ENCODE measurements around the gene PTPN21.

The PTPN21 gene

GRCh38 chr14:88515499-88516221 is 39.1 kb downstream of the PTPN21 start:
- TF ChIP-seq CTCF (IDR thresholded peaks at IDR 0.05; ENCODE audit: insufficient read depth, low read depth, low read length, missing control alignments) = no peak
- DNase-seq (ENCODE audit: low read depth) = no peak
- no peak overlapping the region for H3K4me3 ChIP-seq (ENCODE audit: low read depth, low read length)

GRCh38 chr14:88507208-88507607 is 47.6 kb downstream of the PTPN21 start:
- H3K4me3 ChIP-seq (ENCODE audit: low read depth, low read length) = no peak overlapping the region
- DNase-seq (ENCODE audit: low read depth) = no peak
- TF ChIP-seq CTCF (IDR thresholded peaks at IDR 0.05; ENCODE audit: insufficient read depth, low read depth, low read length, missing control alignments) = no peak

GRCh38 chr14:88505621-88506020 is 49.2 kb downstream of the PTPN21 start:
- DNase-seq (ENCODE audit: low read depth) = no peak
- TF ChIP-seq CTCF (IDR thresholded peaks at IDR 0.05; ENCODE audit: insufficient read depth, low read depth, low read length, missing control alignments) = no peak
- H3K4me3 ChIP-seq (ENCODE audit: low read depth, low read length) = no peak overlapping the region

GRCh38 chr14:88504602-88505001 is 50.2 kb downstream of the PTPN21 start:
- DNase-seq (ENCODE audit: low read depth) = no peak
- no peak for TF ChIP-seq CTCF (IDR thresholded peaks at IDR 0.05; ENCODE audit: insufficient read depth, low read depth, low read length, missing control alignments)
- no peak overlapping the region for H3K4me3 ChIP-seq (ENCODE audit: low read depth, low read length)

GRCh38 chr14:88503754-88504406 is 50.9 kb downstream of the PTPN21 start:
- no peak overlapping the region for H3K4me3 ChIP-seq (ENCODE audit: low read depth, low read length)
- no peak for DNase-seq (ENCODE audit: low read depth)
- TF ChIP-seq CTCF (IDR thresholded peaks at IDR 0.05; ENCODE audit: insufficient read depth, low read depth, low read length, missing control alignments) = no peak

GRCh38 chr14:88502740-88503139 is 52.1 kb downstream of the PTPN21 start:
- TF ChIP-seq CTCF (IDR thresholded peaks at IDR 0.05; ENCODE audit: insufficient read depth, low read depth, low read length, missing control alignments) = no peak
- DNase-seq (ENCODE audit: low read depth) = no peak
- H3K4me3 ChIP-seq (ENCODE audit: low read depth, low read length) = no peak overlapping the region
